GM12891 (cell line): ENCODE data around the gene CELF5.

Source experiments
- PAX5 ChIP-seq: IDR thresholded peaks from 2 replicates; pipeline ENCODE4 v1.6.1; 2011; ENCODE audit warnings: low read length, moderate library complexity, mild to moderate bottlenecking; ENCODE audit not compliant: insufficient read depth, severe bottlenecking
- POLR2A ChIP-seq: IDR thresholded peaks from 2 replicates; pipeline ENCODE4 v1.6.1; 2011; ENCODE audit warnings: low read depth, low read length, control low read depth
- POLR2AphosphoS5 ChIP-seq: IDR thresholded peaks from 2 replicates; pipeline ENCODE4 v1.6.1; 2011; ENCODE audit warnings: low read depth, low read length, control low read depth
- POU2F2 ChIP-seq: IDR thresholded peaks from 2 replicates; pipeline ENCODE4 v1.6.1; 2011; ENCODE audit warnings: low read depth, mild to moderate bottlenecking, control low read depth, low read length, moderate library complexity
- SPI1 ChIP-seq: IDR thresholded peaks from 2 replicates; pipeline ENCODE4 v1.6.1; 2011; ENCODE audit warnings: low read depth, low read length, control low read depth
- TAF1 ChIP-seq: IDR thresholded peaks from 2 replicates; pipeline ENCODE4 v1.6.1; 2011; ENCODE audit warnings: low read depth, low read length, control low read depth

- TF ChIP-seq POLR2A (no peak), POLR2AphosphoS5 (no peak), TAF1 (no peak), PAX5 (no peak), SPI1 (no peak), POU2F2 (no peak)
Measured at GRCh38 chr19:3275583-3276340, 51.3 kb downstream of the CELF5 start.
